Sigmoid colon (tissue), 7 donors: Measurements from ENCODE around the gene DIRAS2. TPM values are rescaled to one million over a fixed set of nuclear protein-coding genes. Genes with fewer than 3 reads are reported as not detected.

ENCODE experiments used
- DNase-seq: peaks from one replicate; pipeline ENCODE4 v3.0.0-alpha.2; 2019
- H3K27ac ChIP-seq, 4 donors: fragments of 200-600 bp; sonication (generic); one replicate each; pipeline ENCODE4 v1.5.1; 2016 to 2019; ENCODE audit warnings: mild to moderate bottlenecking in 1 of 4
- H3K27me3 ChIP-seq, 3 donors: fragments of 200-600 bp; sonication (generic); one replicate each; pipeline ENCODE4 v1.5.1; 2019; ENCODE audit warnings: mild to moderate bottlenecking in 1 of 3
- H3K36me3 ChIP-seq, 4 donors: fragments of 200-600 bp; sonication (generic); one replicate each; pipeline ENCODE4 v1.5.1; 2016 to 2019
- H3K4me1 ChIP-seq, 4 donors: fragments of 200-600 bp; sonication (generic); one replicate each; pipeline ENCODE4 v1.5.1; 2017 to 2019
- H3K4me3 ChIP-seq, 4 donors: fragments of 200-600 bp; sonication (generic); one replicate each; pipeline ENCODE4 v1.5.1; 2017 to 2019; ENCODE audit warnings: mild to moderate bottlenecking in 2 of 4, moderate library complexity in 1 of 4
- H3K9me3 ChIP-seq, 4 donors: fragments of 200-600 bp in 3 of 4; sonication (generic) in 3 of 4; one replicate each; pipeline versions ENCODE4 v1.5.1 to v1.6.1; 2013 to 2019
- CTCF ChIP-seq, 4 experiments: fragments of 450-650 bp in 3 of 4; fragments of 200-600 bp in 1 of 4; IDR thresholded peaks; one replicate each; pipeline ENCODE4 v1.5.1; 2016 to 2019; ENCODE audit warnings: antibody characterized with exemption in 4 of 4, mild to moderate bottlenecking in 3 of 4, moderate library complexity in 2 of 4
- EP300 ChIP-seq, 4 donors: sonication (generic); formaldehyde crosslinking; IDR thresholded peaks; one replicate each; pipeline ENCODE4 v1.6.1; 2017; ENCODE audit warnings: antibody characterized with exemption in 4 of 4
- POLR2A ChIP-seq, 2 donors: fragments of 450-650 bp; IDR thresholded peaks; one replicate each; pipeline ENCODE4 v1.6.1; 2016; ENCODE audit warnings: antibody characterized with exemption in 2 of 2, mild to moderate bottlenecking in 2 of 2, moderate library complexity in 2 of 2
- POLR2AphosphoS5 ChIP-seq, 4 donors: sonication (generic); formaldehyde crosslinking; IDR thresholded peaks; one replicate each; pipeline ENCODE4 v1.6.1; 2017; ENCODE audit warnings: antibody characterized with exemption in 4 of 4
- WGBS, 2 donors: extraction: QIAGEN DNeasy Blood & Tissue Kit; methylation state at CpG; one replicate each; pipeline ENCODE4 v1.1.7; 2013; 5-methylcytosine and 5-hydroxymethylcytosine counted together
- intact Hi-C: fragments of 100-400 bp; cut with DNase I; formaldehyde crosslinking; loops from one replicate; pipeline ENCODE4 v1.15.1; 2023
- polyA plus RNA-seq, 3 donors: library from polyadenylated mRNA; stranded (reverse); fragments of 200-250 nt; gene quantifications; one replicate each; pipeline ENCODE4 v1.2.3, GENCODE V29; 2013
- total RNA-seq, 4 donors: library from RNA; depleted of rRNA; stranded (reverse); fragments of >200 nt; gene quantifications; one replicate each; pipeline ENCODE4 v1.1.0, GENCODE V29; 2016
- donor health status: healthy with polysubstance abuse.
- donor health status: Bipolar disorder and iron deficiency.
- donor health status: healthy.

Gene DIRAS2
- total and polyA plus RNA-seq, 7 donors: 0.12 to 1.2 (median 0.33) TPM; not detected in 2

- Histone ChIP-seq H3K9me3 (no peaks in the 10 kb centered on the region), H3K27me3 (no peaks in the 10 kb centered on the region), H3K27ac (no peak overlapping the region), H3K36me3 (no peaks in the 10 kb centered on the region), H3K4me1 (no peaks in the 10 kb centered on the region), H3K4me3 (no peak overlapping the region)
- intact Hi-C loops: no loop called here
- DNase-seq: no peak
- no peak for TF ChIP-seq EP300 (IDR thresholded peaks at IDR 0.05)
- TF ChIP-seq POLR2AphosphoS5 (IDR thresholded peaks at IDR 0.05): no peak
- no peak for TF ChIP-seq CTCF (IDR thresholded peaks at IDR 0.05)
- TF ChIP-seq POLR2A (IDR thresholded peaks at IDR 0.05): no peak
- WGBS, 2 donors: 64 to 73% methylated on average over 3 of the region's 3 CpGs
Observed at GRCh38 chr9:90629991-90630390, 12.6 kb downstream of the DIRAS2 start.

GRCh38 chr9:90629354-90629753 lies 13.3 kb downstream of the DIRAS2 start:
- no peaks in the 10 kb centered on the region for H3K9me3 ChIP-seq
- TF ChIP-seq POLR2A (IDR thresholded peaks at IDR 0.05) (no peak), POLR2AphosphoS5 (IDR thresholded peaks at IDR 0.05) (no peak), CTCF (IDR thresholded peaks at IDR 0.05) (no peak), EP300 (IDR thresholded peaks at IDR 0.05) (no peak)
- H3K4me3 ChIP-seq: no peak overlapping the region
- no peaks in the 10 kb centered on the region for H3K27me3 ChIP-seq
- DNase-seq: no peak
- no peak overlapping the region for H3K27ac ChIP-seq
- H3K4me1 ChIP-seq: no peaks in the 10 kb centered on the region
- H3K36me3 ChIP-seq: no peaks in the 10 kb centered on the region
- 88 to 90% methylated on average over 6 of the region's 6 CpGs for WGBS, 2 donors
- intact Hi-C loops: no loop called here

- WGBS, 2 donors: 90 to 95% methylated on average over 3 of the region's 3 CpGs
- no peaks in the 10 kb centered on the region for H3K4me1 ChIP-seq
- no peak for DNase-seq
- no peak overlapping the region for H3K27ac ChIP-seq
- H3K9me3 ChIP-seq: no peaks in the 10 kb centered on the region
- no peaks in the 10 kb centered on the region for H3K36me3 ChIP-seq
- no peaks in the 10 kb centered on the region for H3K27me3 ChIP-seq
- intact Hi-C loops: no loop called here
- TF ChIP-seq CTCF (IDR thresholded peaks at IDR 0.05): no peak
- TF ChIP-seq POLR2AphosphoS5 (IDR thresholded peaks at IDR 0.05): no peak
- no peak for TF ChIP-seq EP300 (IDR thresholded peaks at IDR 0.05)
- no peak for TF ChIP-seq POLR2A (IDR thresholded peaks at IDR 0.05)
- H3K4me3 ChIP-seq: no peak overlapping the region
Observed at GRCh38 chr9:90616806-90617205, 25.8 kb downstream of the DIRAS2 start.

GRCh38 chr9:90613502-90613901 lies 29.1 kb downstream of the DIRAS2 start:
- no peaks in the 10 kb centered on the region for H3K4me1 ChIP-seq
- TF ChIP-seq CTCF (IDR thresholded peaks at IDR 0.05) (no peak), POLR2A (IDR thresholded peaks at IDR 0.05) (no peak), EP300 (IDR thresholded peaks at IDR 0.05) (no peak), POLR2AphosphoS5 (IDR thresholded peaks at IDR 0.05) (no peak)
- intact Hi-C loops: no loop called here
- no peaks in the 10 kb centered on the region for H3K9me3 ChIP-seq
- H3K27me3 ChIP-seq: no peaks in the 10 kb centered on the region
- no peaks in the 10 kb centered on the region for H3K36me3 ChIP-seq
- 94% methylated on average over 18 of the region's 18 CpGs for whole genome bisulfite sequencing, 2 donors
- no peak overlapping the region for H3K4me3 ChIP-seq
- no peak overlapping the region for H3K27ac ChIP-seq
- DNase-seq: no peak

GRCh38 chr9:90612957-90613356 lies 29.7 kb downstream of the DIRAS2 start:
- no peaks in the 10 kb centered on the region for H3K36me3 ChIP-seq
- intact Hi-C loops: no loop called here
- TF ChIP-seq EP300 (IDR thresholded peaks at IDR 0.05): no peak
- TF ChIP-seq CTCF (IDR thresholded peaks at IDR 0.05): no peak
- no peak for TF ChIP-seq POLR2A (IDR thresholded peaks at IDR 0.05)
- no peak for TF ChIP-seq POLR2AphosphoS5 (IDR thresholded peaks at IDR 0.05)
- no peak for DNase-seq
- WGBS, 2 donors: 93% methylated on average over 14 of the region's 14 CpGs
- H3K27me3 ChIP-seq: no peaks in the 10 kb centered on the region
- no peak overlapping the region for H3K4me3 ChIP-seq
- H3K27ac ChIP-seq: no peak overlapping the region
- no peaks in the 10 kb centered on the region for H3K9me3 ChIP-seq
- no peaks in the 10 kb centered on the region for H3K4me1 ChIP-seq
